HG02610 (cell line): ENCODE results near the gene ZFP92.
"Not testable (repeated sequence)": the region's sequence is repeated elsewhere in the genome, so short reads cannot be mapped to it uniquely, and the experiment has no call there.

Experiments used
- ATAC-seq: cut with Tn5 transposase; IDR thresholded peaks from one replicate; pipeline ENCODE4 v1.9.1; 2021; ENCODE audit warnings: mild to moderate bottlenecking, moderate library complexity; ENCODE audit not compliant: unreplicated experiment

ZFP92 gene

DNA sequence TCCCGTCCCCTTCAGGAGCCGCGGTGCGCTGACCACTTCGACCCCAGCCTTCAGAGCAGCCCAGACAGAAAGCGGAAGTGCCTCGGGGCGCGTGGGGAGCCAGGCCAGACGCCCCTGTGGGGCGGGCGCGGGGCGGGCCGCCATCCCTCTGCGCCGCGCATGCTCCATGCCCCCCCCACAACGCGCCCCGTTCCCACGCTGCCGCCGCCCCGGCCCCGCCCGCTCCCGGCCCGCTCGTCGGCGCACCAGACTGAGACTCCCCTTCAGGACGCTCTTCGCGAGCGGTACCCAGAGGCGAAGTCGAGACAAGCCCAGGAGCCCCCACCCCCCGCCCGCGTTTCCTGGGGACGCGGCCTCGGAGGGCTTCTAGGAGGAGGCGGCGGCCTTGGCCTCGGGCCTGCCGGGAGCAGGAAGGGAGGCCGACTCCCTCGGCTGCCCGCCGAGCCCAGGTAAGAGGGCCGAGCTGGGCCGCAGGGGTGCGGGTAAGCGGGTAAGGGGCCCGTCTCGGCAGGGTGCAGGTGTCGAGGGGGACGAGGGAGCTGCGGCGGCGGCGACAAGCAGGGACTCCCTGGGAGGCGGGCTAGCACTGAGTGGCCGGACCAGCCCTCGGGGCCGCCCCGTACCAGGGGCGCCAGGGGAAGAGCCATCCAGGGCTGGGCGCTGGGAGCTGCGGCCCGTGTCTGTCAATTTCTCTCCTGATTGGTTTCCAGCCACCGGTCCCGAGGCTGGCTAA is at the start of gene ZFP92:
TSS of gene ZFP92 (plus strand) at position 218 of the 733 bp plus-strand sequence. CDS start 6,851 bp downstream, outside the sequence.
- ATAC-seq, result peak; percentile 72

GRCh38 chrX:153361781-153362397 is 49.4 kb upstream of the ZFP92 start:
- no peak for ATAC-seq

- no peak for ATAC-seq
These were observed 45.6 kb upstream of the ZFP92 start for GRCh38 chrX:153365670-153366069.

- ATAC-seq, result no peak
These were observed 45.2 kb upstream of the ZFP92 start for GRCh38 chrX:153366119-153366518.

- no peak for ATAC-seq
These were observed 44.3 kb upstream of the ZFP92 start for GRCh38 chrX:153366878-153367538.

GRCh38 chrX:153370293-153371055 is 40.8 kb upstream of the ZFP92 start:
- ATAC-seq, result no peak

DNA sequence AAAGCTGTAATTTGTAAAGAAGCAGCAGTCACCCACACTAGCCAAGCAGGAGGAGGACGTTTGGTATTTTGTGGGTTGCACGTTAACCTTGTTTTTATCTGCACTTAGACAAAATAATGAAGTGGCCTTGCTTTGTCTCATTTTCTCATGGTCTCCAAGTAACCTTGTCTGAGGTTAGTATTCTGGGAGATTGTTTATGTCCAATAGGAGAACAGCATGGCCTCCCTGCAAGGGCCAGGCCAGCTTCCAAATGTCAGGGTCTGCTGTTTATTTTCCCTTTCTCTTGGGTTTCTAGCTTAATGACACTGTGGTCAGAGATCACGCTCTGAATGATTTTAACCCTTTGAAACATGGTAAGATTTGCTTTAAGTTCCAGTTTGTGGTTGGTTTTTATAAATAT is 40.0 kb upstream of the ZFP92 start:
- no peak for ATAC-seq

GRCh38 chrX:153372949-153373348 is 38.3 kb upstream of the ZFP92 start:
- no peak for ATAC-seq

GRCh38 chrX:153374426-153374825 is 36.8 kb upstream of the ZFP92 start:
- ATAC-seq, result no peak

DNA sequence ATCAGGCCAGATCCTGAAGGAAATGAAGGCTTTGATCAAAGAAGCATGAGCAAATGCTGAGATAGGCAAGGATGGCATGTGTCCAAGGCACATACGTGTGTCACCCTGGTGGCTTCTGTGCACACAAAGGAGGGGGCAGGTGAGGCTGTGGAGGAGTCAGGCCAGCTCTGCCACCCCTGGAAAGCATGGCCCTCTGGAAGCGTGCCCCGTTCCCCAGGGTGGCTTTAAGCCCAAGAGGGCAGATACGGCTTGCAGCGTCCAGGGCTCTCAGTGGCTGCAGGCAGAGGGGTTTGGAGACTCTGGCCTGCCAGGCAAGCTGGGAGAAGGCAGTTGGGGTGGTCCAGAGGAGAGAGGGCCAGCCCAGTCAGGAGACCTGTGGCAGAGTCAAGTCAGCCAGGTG is 35.7 kb upstream of the ZFP92 start:
- no peak for ATAC-seq

- no peak for ATAC-seq
These were observed 33.5 kb upstream of the ZFP92 start for GRCh38 chrX:153377727-153378126.

DNA sequence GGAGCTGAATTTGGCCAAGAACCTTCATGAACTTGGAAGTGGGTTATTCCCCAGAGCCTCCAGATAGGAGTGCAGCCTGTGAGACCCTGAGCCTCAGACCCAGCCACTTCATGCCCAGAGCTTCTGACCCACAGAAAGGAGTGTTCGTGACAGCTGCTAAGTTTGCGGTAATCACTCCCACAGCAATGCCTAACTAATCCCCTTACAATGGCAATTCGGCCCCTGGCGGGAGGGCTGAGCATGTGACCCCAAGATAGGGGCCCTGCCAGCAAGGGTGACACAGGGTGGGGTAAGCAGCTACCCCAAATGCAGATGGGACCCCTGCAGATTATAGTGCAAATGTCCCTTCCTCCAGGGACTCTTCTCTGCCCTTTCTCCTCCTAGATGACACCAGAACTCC is 32.7 kb upstream of the ZFP92 start:
- no peak for ATAC-seq

DNA sequence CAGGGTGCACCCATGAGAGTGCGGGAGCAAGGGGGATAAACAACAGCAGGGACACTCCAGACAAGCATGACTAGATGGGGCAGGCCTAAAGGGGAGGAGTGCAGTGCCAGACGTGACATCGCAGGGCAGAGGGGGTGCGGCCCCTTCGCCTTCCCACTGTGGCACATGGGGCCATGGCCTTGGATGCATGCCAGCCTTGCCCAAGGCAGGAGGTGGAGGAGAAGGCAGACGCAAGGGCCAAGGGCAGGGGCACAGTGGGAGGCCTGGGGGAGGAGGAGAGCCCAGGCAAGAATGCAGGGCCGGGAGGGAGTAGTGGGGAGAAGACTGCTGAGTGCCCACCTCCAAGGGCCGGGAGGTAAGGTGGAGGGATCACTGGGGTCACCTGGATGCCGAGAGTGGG is 31.8 kb upstream of the ZFP92 start:
- ATAC-seq, result no peak

DNA sequence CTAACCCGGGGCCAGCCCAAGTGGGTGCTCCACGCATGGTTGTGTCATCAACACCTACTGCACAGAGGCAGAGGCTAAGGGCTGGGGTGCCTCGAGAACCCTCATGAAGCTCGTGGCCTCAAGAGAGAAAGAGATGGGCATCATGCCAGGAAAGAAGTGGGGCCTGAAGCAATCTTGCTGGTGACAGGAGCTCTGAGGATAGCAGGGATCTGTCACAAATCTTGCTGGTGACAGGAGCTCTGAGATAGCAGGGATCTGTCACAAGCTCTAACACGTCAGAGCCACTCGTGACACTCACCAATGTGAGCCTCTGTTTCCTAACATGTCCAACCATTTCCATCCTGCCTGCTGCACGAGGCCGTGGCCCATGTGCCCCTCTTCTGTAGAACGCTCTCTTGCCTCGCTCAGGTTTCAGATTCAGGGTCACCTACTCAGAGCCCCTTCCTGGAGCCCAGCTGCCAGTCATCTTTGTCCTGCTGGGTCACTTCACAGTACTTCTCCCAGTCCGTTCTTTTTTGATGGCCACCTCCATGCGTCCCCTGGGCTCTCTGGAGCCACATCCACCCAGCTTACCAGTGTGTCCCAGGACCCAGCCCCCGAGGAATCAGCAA is 31.2 kb upstream of the ZFP92 start:
- no peak for ATAC-seq

DNA sequence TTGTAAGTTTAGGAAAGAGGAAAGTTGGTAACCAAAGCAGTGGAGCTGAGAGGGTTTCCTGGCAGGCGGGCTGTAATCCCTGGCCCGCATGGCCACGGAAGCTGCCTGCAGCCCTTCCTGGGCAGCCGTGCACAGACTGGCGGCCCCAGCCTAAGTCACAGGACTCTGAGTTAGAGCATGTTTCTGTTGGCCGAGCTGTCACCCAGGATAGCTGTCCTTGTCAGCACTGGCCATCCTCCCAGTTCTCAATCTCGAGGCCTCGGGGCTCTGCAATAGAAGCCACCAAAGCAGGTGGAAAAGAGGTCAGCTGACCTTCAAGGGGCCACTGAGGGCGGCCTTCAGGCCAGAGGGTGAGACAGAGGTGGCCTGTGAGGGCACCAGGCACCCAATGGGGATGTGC is 30.6 kb upstream of the ZFP92 start:
- ATAC-seq, result no peak

- no peak for ATAC-seq
These were observed 29.4 kb upstream of the ZFP92 start for GRCh38 chrX:153381684-153382532.

DNA sequence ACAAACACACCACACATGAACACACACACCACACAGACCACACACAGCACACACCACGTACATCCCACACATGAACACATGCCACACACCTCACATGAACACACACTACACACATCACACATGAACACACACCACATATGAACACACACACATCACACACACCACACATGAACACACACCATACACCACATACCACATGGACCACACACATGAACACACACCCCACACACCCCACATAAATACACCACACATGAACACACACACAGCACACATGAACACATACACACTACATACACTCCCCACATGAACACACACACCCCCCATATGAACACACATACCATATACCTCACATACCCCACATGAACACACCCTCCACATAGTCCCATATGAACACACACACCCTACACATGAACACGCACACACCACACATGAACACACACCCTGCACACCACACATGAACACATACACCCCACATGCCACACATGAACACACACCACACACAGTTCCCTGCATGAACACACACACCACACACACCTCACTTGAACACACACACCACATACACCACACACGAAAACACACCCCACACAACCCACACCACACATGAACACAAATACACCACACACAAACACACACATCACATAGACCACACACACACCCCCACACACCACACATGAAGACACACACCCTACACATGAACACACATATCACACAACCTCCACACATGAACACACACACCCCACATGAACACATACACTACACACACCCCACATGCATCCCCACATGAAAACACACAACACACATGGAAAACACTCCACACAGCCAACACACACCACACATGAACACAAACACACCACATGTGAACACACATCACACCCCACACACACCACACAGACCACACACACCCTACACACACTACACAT is 28.4 kb upstream of the ZFP92 start:
- ATAC-seq, result no peak

- no peak for ATAC-seq
These were observed 26.9 kb upstream of the ZFP92 start for GRCh38 chrX:153384390-153384789.

- not testable (repeated sequence) for ATAC-seq
These were observed 26.3 kb upstream of the ZFP92 start for GRCh38 chrX:153384973-153385372.
